Calu3 (cell line): ENCODE results near the gene PDF. TPM values are rescaled to one million over a fixed set of nuclear protein-coding genes. Genes with fewer than 3 reads are reported as not detected.
"Not testable (repeated sequence)": the region's sequence is repeated elsewhere in the genome, so short reads cannot be mapped to it uniquely, and the experiment has no call there.

Experiments
- BruUV-seq: library from RNA; stranded (reverse); fragments of 400-500 nt; replicated peaks from 2 replicates; lab custom pipeline; 2021; lab: Mats Ljungman, UMichigan
- CTCF ChIA-PET: fragments of 300-600 bp; sonication (Branson Sonifier 250); formaldehyde crosslinking; loops from one replicate; lab custom pipeline; 2022; ENCODE audit warnings: antibody characterized with exemption; lab: Charles Lee
- DNase-seq: peaks from one replicate; pipeline ENCODE4 v3.0.0; 2022
- H3K27ac Mint-ChIP-seq: one replicate; pipeline ENCODE4 v1.8.0; 2022; ENCODE audit warnings: mixed read lengths; ENCODE audit not compliant: unreplicated experiment
- H3K27me3 Mint-ChIP-seq: one replicate; pipeline ENCODE4 v1.8.0; 2022; ENCODE audit warnings: mixed read lengths; ENCODE audit not compliant: unreplicated experiment
- H3K36me3 Mint-ChIP-seq: one replicate; pipeline ENCODE4 v1.8.0; 2022; ENCODE audit warnings: mild to moderate bottlenecking, moderate library complexity, mixed read lengths; ENCODE audit not compliant: insufficient read depth, unreplicated experiment
- H3K4me1 Mint-ChIP-seq: one replicate; pipeline ENCODE4 v1.8.0; 2022; ENCODE audit warnings: mild to moderate bottlenecking, low read depth, mixed read lengths; ENCODE audit not compliant: unreplicated experiment
- H3K4me3 Mint-ChIP-seq: one replicate; pipeline ENCODE4 v1.8.0; 2022; ENCODE audit warnings: mild to moderate bottlenecking, low read depth, moderate library complexity, mixed read lengths; ENCODE audit not compliant: unreplicated experiment
- H3K9me3 Mint-ChIP-seq: one replicate; pipeline ENCODE4 v1.8.0; 2022; ENCODE audit warnings: low read depth, mixed read lengths; ENCODE audit not compliant: unreplicated experiment
- CTCF ChIP-seq: fragments of 200-600 bp; IDR thresholded peaks from one replicate; pipeline ENCODE4 v1.8.0; 2022; ENCODE audit warnings: antibody characterized with exemption; ENCODE audit not compliant: unreplicated experiment
- intact Hi-C: fragments of 100-400 bp; cut with micrococcal nuclease; formaldehyde crosslinking; loops from one replicate; pipeline ENCODE4 v1.10.0; 2022; ENCODE audit not compliant: unreplicated experiment
- total RNA-seq: library from RNA; stranded (reverse); gene quantifications from 2 replicates; pipeline ENCODE4 v1.2.3, GENCODE V29; 2022

The PDF gene
- total RNA-seq, 1 experiment from 2014 or later = 25.5 TPM

GRCh38 chr16:69366431-69366830 lies 36.0 kb upstream of the PDF start:
- Mint-ChIP-seq H3K4me3 (no peak overlapping the region), H3K36me3 (peaks cover 38% of the 10 kb centered on the region), H3K27ac (no peak overlapping the region), H3K27me3 (no peaks in the 10 kb centered on the region), H3K9me3 (no peaks in the 10 kb centered on the region), H3K4me1 (no peaks in the 10 kb centered on the region)
- CTCF ChIA-PET = interaction anchor here (0.8 kb wide), 1 partner anchor 1386 kb away, joined by 3 read pairs; no protein-coding TSS in a partner anchor
- no peak for DNase-seq
- TF ChIP-seq CTCF = no peak
- intact Hi-C loops = no loop called here
- BruUV-seq = no TSS peak

- no TSS peak for BruUV-seq
- no peak overlapping the region for H3K4me3 Mint-ChIP-seq
- no peak overlapping the region for H3K27ac Mint-ChIP-seq
- CTCF ChIA-PET = no interaction called here
- peaks cover 36% of the 10 kb centered on the region for H3K36me3 Mint-ChIP-seq
- no peaks in the 10 kb centered on the region for H3K4me1 Mint-ChIP-seq
- no peaks in the 10 kb centered on the region for H3K27me3 Mint-ChIP-seq
- intact Hi-C loops = no loop called here
- H3K9me3 Mint-ChIP-seq = no peaks in the 10 kb centered on the region
- no peak for TF ChIP-seq CTCF
- no peak for DNase-seq
These were observed 35.5 kb upstream of the PDF start for GRCh38 chr16:69365901-69366300.

DNA sequence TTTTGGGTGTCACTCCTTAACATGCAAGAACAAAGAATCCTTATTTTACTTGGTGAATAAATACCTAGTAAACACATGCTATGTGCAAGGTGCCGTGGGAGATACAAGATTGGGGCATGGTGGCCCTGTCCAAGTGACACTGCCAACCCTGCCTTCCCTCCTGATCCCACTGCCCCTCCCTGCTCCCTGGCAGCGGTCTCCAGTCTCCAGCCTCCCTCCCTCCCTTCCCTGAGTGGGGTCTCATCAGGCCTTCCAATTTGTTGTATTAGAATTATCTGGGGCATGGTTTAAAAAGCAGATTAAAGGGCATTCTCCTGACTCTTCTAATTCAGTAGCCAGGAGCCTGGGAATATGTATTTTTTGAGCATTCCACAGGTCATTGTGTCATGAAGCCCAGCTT lies 33.7 kb upstream of the PDF start:
- no peaks in the 10 kb centered on the region for H3K9me3 Mint-ChIP-seq
- H3K4me1 Mint-ChIP-seq = no peaks in the 10 kb centered on the region
- CTCF ChIA-PET = no interaction called here
- TF ChIP-seq CTCF = no peak
- intact Hi-C loops = no loop called here
- no peaks in the 10 kb centered on the region for H3K27me3 Mint-ChIP-seq
- H3K36me3 Mint-ChIP-seq = peaks cover 34% of the 10 kb centered on the region
- H3K4me3 Mint-ChIP-seq = no peak overlapping the region
- BruUV-seq = no TSS peak
- no peak overlapping the region for H3K27ac Mint-ChIP-seq
- no peak for DNase-seq

DNA sequence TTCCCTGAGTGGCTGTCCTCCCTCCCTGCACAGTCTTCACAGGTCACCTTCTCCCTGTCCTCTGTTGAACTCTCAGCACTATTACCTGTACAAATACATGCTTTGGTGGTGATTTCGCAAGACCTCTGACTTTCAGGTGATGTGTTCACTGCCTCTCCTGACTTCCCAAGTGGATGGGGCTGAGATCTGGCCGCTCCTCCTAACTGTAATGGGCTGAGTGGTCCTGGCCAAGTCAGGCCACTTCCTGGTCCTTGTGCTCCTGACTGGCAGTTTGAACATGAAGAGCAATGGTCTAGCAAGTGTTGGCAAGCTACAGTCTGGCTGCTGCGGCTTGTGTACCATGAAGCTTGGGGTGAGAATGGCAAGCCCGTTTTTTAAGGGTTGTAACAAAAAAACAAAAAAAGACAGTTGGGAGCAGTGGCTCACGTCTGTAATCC lies 32.9 kb upstream of the PDF start:
- H3K9me3 Mint-ChIP-seq = no peaks in the 10 kb centered on the region
- H3K27ac Mint-ChIP-seq = no peak overlapping the region
- BruUV-seq = no TSS peak
- intact Hi-C loops = no loop called here
- H3K36me3 Mint-ChIP-seq = peaks cover 34% of the 10 kb centered on the region
- H3K4me3 Mint-ChIP-seq = no peak overlapping the region
- no peak for DNase-seq
- CTCF ChIA-PET = no interaction called here
- no peaks in the 10 kb centered on the region for H3K27me3 Mint-ChIP-seq
- TF ChIP-seq CTCF = no peak
- no peaks in the 10 kb centered on the region for H3K4me1 Mint-ChIP-seq

DNA sequence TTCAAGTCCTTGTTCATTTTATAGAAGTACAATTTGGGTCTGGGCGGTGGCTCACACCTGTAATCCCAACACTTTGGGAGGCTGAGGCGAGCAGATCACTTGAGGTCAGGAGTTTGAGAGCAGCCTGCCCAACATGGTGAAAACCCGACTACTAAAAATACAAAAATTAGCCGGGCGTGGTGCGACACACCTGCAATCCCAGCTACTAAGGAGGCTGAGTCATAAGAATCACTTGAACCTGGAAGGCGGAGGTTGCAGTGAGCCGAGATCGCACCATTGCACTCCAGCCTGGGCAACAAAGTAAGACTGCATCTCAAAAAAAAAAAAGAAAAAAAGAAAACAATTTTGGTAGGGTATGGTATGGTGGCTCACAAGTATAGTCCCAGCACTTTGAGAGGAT lies 29.7 kb upstream of the PDF start:
- BruUV-seq, H3K9me3 Mint-ChIP-seq, intact Hi-C loops, H3K27ac Mint-ChIP-seq, H3K27me3 Mint-ChIP-seq, H3K4me3 Mint-ChIP-seq, H3K4me1 Mint-ChIP-seq, DNase-seq: not testable (repeated sequence)
- H3K36me3 Mint-ChIP-seq = peaks cover 25% of the 10 kb centered on the region
- CTCF ChIA-PET = interaction anchor here (0.7 kb wide), 1 partner anchor 105 kb away, joined by 3 read pairs; no protein-coding TSS in a partner anchor
